HG03457 (cell line): Measurements from ENCODE around the gene HABP2.

ENCODE experiments used
- ATAC-seq: cut with Tn5 transposase; IDR thresholded peaks from one replicate; pipeline ENCODE4 v1.9.1; 2021; ENCODE audit warnings: moderate number of reproducible peaks; ENCODE audit not compliant: unreplicated experiment

The HABP2 gene

GRCh38 chr10:113600569-113600968 is 47.7 kb downstream of the HABP2 start:
- ATAC-seq = no peak

- no peak for ATAC-seq
These were observed 50.4 kb downstream of the HABP2 start for GRCh38 chr10:113603057-113603777.

- ATAC-seq = no peak
These were observed 51.7 kb downstream of the HABP2 start for GRCh38 chr10:113604572-113604971.

GRCh38 chr10:113605268-113605978 is 52.6 kb downstream of the HABP2 start:
- ATAC-seq = no peak

GRCh38 chr10:113609704-113610108 is 56.9 kb downstream of the HABP2 start:
- ATAC-seq = no peak

- no peak for ATAC-seq
These were observed 58.1 kb downstream of the HABP2 start for GRCh38 chr10:113610631-113611601.

- no peak for ATAC-seq
These were observed 59.3 kb downstream of the HABP2 start for GRCh38 chr10:113612154-113612553.

GRCh38 chr10:113613427-113613826 is 60.6 kb downstream of the HABP2 start:
- no peak for ATAC-seq

- no peak for ATAC-seq
These were observed 61.3 kb downstream of the HABP2 start for GRCh38 chr10:113613977-113614690.

GRCh38 chr10:113616244-113617074 is 63.6 kb downstream of the HABP2 start:
- no peak for ATAC-seq

GRCh38 chr10:113617086-113617485 is 64.2 kb downstream of the HABP2 start:
- ATAC-seq = no peak

GRCh38 chr10:113618338-113618737 is 65.5 kb downstream of the HABP2 start:
- no peak for ATAC-seq

- ATAC-seq = no peak
These were observed 66.5 kb downstream of the HABP2 start for GRCh38 chr10:113619401-113619800.

- ATAC-seq = no peak
These were observed 67.7 kb downstream of the HABP2 start for GRCh38 chr10:113620511-113620910.

GRCh38 chr10:113620936-113621335 is 68.1 kb downstream of the HABP2 start:
- ATAC-seq = no peak

- ATAC-seq = no peak
These were observed 68.9 kb downstream of the HABP2 start for GRCh38 chr10:113621799-113622198.

GRCh38 chr10:113622831-113623230 is 70.0 kb downstream of the HABP2 start:
- no peak for ATAC-seq

- no peak for ATAC-seq
These were observed 72.8 kb downstream of the HABP2 start for GRCh38 chr10:113625461-113626186.

- no peak for ATAC-seq
These were observed 74.0 kb downstream of the HABP2 start for GRCh38 chr10:113626809-113627355.
